Stimulated activated CD8-positive, alpha-beta memory T cell treated with anti-CD3 and anti-CD28 coated beads, Interleukin-12 subunit alpha, Interleukin-12 subunit beta, amount 100 ng/mL, for 4 hours (primary cell): ENCODE results near the gene KIF16B.
"Not testable (repeated sequence)": the region's sequence is repeated elsewhere in the genome, so short reads cannot be mapped to it uniquely, and the experiment has no call there.

Experiments used
- DNase-seq: peaks from one replicate; pipeline ENCODE4 v3.0.0-alpha.2; 2020; ENCODE audit warnings: low read depth

Gene KIF16B

GRCh38 chr20:16260133-16260532, 313.1 kb downstream of the KIF16B start:
- DNase-seq, result not testable (repeated sequence)

DNA sequence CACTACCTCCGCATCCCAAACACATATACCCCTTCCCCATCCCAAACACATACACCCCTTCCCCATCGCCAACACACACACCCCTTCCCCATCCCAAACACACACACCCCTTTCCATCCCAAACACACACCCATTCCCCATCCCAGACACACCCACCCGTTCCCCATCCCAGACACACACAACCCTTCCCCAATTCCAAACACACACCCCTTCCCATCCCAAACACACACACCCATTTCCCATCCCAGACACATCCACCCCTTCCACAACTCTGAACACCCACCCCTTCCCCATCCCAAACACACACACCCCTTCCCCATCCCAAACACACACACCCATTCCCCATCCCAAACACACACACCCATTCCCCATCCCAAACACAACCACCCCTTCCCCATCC, 314.5 kb downstream of the KIF16B start:
- no peak for DNase-seq

DNA sequence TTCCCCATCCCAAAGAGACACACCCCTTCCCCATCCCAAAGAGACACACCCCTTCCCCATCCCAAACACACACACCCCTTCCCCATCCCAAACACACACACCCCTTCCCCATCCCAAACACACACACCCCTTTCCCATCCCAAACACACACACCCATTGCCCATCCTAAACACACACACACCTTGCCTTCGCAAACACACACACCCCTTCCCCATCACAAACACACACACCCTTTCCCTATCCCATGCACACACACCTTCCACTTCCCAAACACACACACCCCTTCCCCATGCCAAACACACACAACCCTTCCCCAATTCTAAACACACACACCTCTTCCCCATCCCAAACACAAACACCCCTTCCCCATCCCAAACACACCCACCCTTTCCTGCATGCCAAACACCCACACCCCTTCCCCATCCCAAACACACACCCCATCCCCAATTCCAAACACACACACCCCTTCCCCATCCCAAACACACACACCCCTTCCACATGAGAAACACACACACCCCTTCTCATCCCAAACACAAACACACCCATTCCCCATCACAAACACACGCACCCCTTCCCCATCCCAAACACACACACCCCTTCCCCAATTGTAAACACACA, 315.3 kb downstream of the KIF16B start:
- no peak for DNase-seq

GRCh38 chr20:16257021-16257420, 316.2 kb downstream of the KIF16B start:
- DNase-seq, result no peak

- no peak for DNase-seq
Measured at GRCh38 chr20:16246870-16247269, 326.4 kb downstream of the KIF16B start.

- no peak for DNase-seq
Measured at GRCh38 chr20:16246291-16246690, 327.0 kb downstream of the KIF16B start.

DNA sequence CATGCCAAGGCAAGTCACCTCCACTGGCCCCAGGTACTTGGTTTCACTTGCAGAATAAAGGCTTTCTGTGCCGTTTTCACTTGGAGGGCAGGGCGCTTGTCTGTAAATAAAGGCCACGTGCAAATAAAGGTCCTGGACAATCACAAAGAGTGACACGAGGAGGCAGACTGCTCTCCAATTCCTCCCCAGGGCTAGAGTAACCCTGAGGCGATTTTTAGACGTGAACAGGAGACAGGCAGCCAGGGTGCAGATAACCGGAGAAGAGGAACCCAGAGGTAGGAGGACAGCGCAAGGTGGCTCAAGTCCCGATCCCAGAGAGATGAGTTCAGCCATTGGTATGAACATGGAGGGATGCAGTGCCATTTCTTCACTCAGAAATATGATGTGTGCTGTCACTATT, 327.4 kb downstream of the KIF16B start:
- DNase-seq, result no peak

DNA sequence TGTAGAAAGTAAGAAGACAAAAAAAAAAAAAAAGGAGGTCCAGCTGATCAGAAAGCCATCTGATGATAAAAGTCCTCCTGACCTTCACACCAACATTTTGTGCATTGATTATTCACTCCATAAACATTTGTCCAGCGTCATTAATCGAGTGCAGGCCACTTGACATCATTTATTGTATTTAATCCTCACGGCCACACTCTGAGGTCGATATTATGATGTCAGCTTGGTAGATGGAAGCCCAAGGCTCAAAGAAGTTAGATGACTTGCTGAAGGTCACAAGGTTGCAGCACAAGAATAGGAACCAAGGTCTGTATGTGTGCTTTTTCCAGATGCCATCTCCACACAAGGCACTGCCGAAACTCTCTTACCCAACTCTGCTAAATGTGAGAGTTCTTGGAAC, 328.4 kb downstream of the KIF16B start:
- no peak for DNase-seq

DNA sequence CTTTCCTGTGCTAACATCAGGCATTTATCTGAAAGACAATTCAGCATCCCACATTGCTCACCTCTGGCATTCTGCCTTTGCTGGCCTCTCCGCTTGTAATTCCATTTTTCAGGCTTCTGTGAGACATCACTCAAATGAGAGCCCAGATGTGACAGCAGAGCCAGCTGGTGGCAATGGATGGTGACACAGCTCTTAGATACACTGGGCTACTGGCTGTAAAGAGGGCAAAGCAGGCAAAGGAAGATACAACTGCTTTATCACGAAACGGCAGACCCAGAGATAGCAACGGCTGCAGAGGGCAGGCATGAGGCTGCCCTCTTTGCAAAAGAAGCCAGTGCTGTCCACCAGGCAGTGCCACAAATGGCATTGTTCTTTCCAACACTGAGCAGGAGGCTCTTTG, 329.8 kb downstream of the KIF16B start:
- no peak for DNase-seq

GRCh38 chr20:16241911-16242310, 331.3 kb downstream of the KIF16B start:
- DNase-seq, result no peak

GRCh38 chr20:16240355-16240754, 332.9 kb downstream of the KIF16B start:
- DNase-seq, result no peak

GRCh38 chr20:16236589-16237241, 336.5 kb downstream of the KIF16B start:
- DNase-seq, result no peak

DNA sequence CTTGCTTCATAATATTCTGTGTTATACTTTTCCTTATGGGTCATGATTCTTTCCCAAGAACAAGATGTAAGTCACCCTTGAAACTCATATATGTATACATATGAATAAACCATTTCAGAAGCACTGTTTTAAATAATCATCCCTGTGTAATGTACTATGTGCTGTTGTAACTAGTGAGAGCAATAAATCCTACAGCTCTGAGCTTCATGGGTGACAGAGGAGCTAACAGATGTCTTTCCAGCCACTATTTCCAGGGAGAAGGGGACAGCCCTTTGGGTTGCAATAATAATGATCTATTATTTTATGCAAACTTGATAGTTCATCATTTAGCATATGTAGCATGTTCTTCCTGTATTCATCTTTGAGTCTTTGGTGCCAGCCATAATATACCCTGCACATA, 342.8 kb downstream of the KIF16B start:
- no peak for DNase-seq

DNA sequence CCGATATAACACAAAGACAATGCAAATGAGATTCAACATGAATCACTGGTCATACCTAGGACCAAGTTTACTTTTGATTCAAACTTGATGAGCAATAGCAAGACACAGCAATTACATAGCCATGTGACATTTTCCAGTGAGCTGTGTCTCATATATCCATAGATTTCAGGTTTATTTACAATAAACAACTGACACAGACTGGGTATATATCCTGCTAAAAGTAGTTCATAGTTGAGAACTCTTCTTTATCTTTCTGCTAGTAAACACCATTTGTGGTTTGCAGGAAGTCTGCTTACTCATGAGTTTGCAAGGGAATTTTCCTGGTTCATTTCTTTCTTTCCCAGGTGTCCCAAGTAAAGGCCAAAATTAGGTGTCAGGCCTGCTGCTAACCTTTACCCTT, 343.4 kb downstream of the KIF16B start:
- no peak for DNase-seq

- no peak for DNase-seq
Measured at GRCh38 chr20:16228722-16229121, 344.5 kb downstream of the KIF16B start.

- not testable (repeated sequence) for DNase-seq
Measured at GRCh38 chr20:16226961-16227360, 346.3 kb downstream of the KIF16B start.

DNA sequence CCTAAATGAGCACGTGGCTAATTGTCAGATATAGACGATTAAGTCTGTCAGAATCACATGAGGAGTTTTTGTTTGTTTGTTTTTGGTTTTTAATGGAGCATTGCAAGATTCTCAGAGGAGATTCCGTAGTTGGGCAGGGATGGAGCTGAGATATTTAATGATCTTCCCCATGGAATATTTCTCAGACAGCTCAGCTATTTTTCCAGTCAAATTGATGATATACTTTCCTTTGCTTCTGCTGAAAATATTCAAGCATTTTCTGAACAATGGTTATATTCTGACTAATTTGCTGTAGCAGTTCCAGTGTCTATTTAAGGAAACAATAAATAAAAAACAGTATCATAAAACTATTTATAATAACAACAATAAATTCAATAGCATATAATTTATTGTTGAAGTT, 348.4 kb downstream of the KIF16B start:
- DNase-seq, result no peak

GRCh38 chr20:16222859-16223411, 350.3 kb downstream of the KIF16B start:
- no peak for DNase-seq
